Left lobe of liver (tissue), 2 donors: ENCODE data around the gene COA8. TPM values are rescaled to one million over a fixed set of nuclear protein-coding genes. Genes with fewer than 3 reads are reported as not detected.

ENCODE experiments used
- ATAC-seq: fragments of 200-7000 bp; cut with Tn5 transposase; one replicate; pipeline ENCODE4 v1.9.1; 2020; ENCODE audit warnings: mild to moderate bottlenecking, moderate library complexity
- DNase-seq: peaks from one replicate; pipeline ENCODE4 v3.0.0-alpha.2; 2020; ENCODE audit warnings: low spot score
- total RNA-seq: library from RNA; stranded (reverse); gene quantifications from one replicate; pipeline ENCODE4 v1.2.1, GENCODE V29; 2021
- donor health status: DM: no; HTN: no; CAD: no; lungs with moderate emphysema.
- donor health status: DM: no; HTN: yes; CAD: no.

COA8 gene
- total RNA-seq, 1 donor from 2014 or later = 17.1 TPM

- no peak for DNase-seq
- ATAC-seq = no peak
These were observed 26.7 kb upstream of the COA8 start for GRCh38 chr14:103535891-103536565.

- no peak for DNase-seq
These were observed 26.1 kb upstream of the COA8 start for GRCh38 chr14:103536693-103537092.

GRCh38 chr14:103537175-103537990 lies 25.4 kb upstream of the COA8 start:
- DNase-seq = no peak
- ATAC-seq = no peak

More at GRCh38 chr14:103536693-103537092, 26.1 kb upstream of the COA8 start:
- ATAC-seq = no peak

GRCh38 chr14:103538291-103539055 lies 24.3 kb upstream of the COA8 start:
- DNase-seq = no peak
- ATAC-seq = peak; percentile 17

GRCh38 chr14:103539056-103539825 lies 23.5 kb upstream of the COA8 start:
- DNase-seq (no peak), ATAC-seq (no peak)

- DNase-seq = no peak
- no peak for ATAC-seq
These were observed 21.7 kb upstream of the COA8 start for GRCh38 chr14:103540821-103541708.

- DNase-seq (no peak), ATAC-seq (no peak)
These were observed 20.8 kb upstream of the COA8 start for GRCh38 chr14:103541709-103542604.

- no peak for DNase-seq
- no peak for ATAC-seq
These were observed 20.1 kb upstream of the COA8 start for GRCh38 chr14:103542605-103543088.

GRCh38 chr14:103543140-103543539 lies 19.6 kb upstream of the COA8 start:
- no peak for ATAC-seq
- no peak for DNase-seq

- ATAC-seq = peak; percentile 52
These were observed 18.9 kb upstream of the COA8 start for GRCh38 chr14:103543721-103544387.

GRCh38 chr14:103544388-103545218 lies 18.2 kb upstream of the COA8 start:
- DNase-seq (no peak), ATAC-seq (no peak)

More at GRCh38 chr14:103543721-103544387, 18.9 kb upstream of the COA8 start:
- peak; percentile 65 for DNase-seq

- no peak for ATAC-seq
- no peak for DNase-seq
These were observed 17.4 kb upstream of the COA8 start for GRCh38 chr14:103545219-103545914.

- DNase-seq = no peak
- no peak for ATAC-seq
These were observed 16.7 kb upstream of the COA8 start for GRCh38 chr14:103545915-103546651.

- ATAC-seq (peak; percentile 73), DNase-seq (peak; percentile 75)
These were observed 15.9 kb upstream of the COA8 start for GRCh38 chr14:103546652-103547454.

GRCh38 chr14:103547455-103547940 lies 15.3 kb upstream of the COA8 start:
- ATAC-seq = no peak
- no peak for DNase-seq
